ENCODE results near the gene CC2D2B. TPM values are rescaled to one million over a fixed set of nuclear protein-coding genes. Genes with fewer than 3 reads are reported as not detected.

Gene CC2D2B
- total and polyA plus RNA-seq, 2 of the 13 experiments (the other 11 are each of a cell fraction or from before 2014, with no cell fraction given), result 0.20 TPM; not detected in 1

- BruUV-seq (replicated peaks), result no TSS peak
- WGBS (ENCODE audit: low lambda C conversion rate), result 89% methylated on average over 3 of the region's 4 CpGs
- no peaks in the 10 kb centered on the region; the same call in 1 of the 2 replicates for H4K20me1 ChIP-seq (ENCODE audit: insufficient read depth, low read length)
- H3K9ac ChIP-seq (ENCODE audit: insufficient read depth, low read depth, low read length), result no peak overlapping the region
- intact Hi-C loops (cut with micrococcal nuclease; ENCODE audit: unreplicated experiment), result loop anchor here (1.0 to 5.0 kb wide), 2 partner anchors 45 to 246 kb away; no protein-coding TSS in a partner anchor
- no peak overlapping the region for H3K4me3 ChIP-seq (replicated peaks in 1 of 3; ENCODE audit: insufficient read depth in 1 of 3, low read depth in 2 of 3, low read length in 3 of 3)
- ATAC-seq, result no peak
- in situ Hi-C loops (cut with HindIII; ENCODE audit: extremely low pct_ligation_motif_present, low pct_unique_long_range_greater_than_20kb), result loop anchor here (5.0 kb wide), 1 partner anchor 85 kb away; the partner anchor contains the start of gene ZNF518A
- peak; percentile 12 for DNase-seq (ENCODE audit: low spot score)
- ChIA-PET POLR2A (interaction anchor here (0.9 to 3.3 kb wide), 4 partner anchors 43 to 103 kb away, joined by 3 to 19 read pairs (median 10); partner anchors contain the start of gene ZNF518A), CTCF (ENCODE audit: low intra/inter-chr PET ratio, low total read pairs) (interaction anchor here (1.0 kb wide), 1 partner anchor 288 kb away, joined by 3 read pairs; no protein-coding TSS in a partner anchor)
- TF ChIP-seq DR1 (CRISPR knock-in tag; IDR thresholded peaks at IDR 0.05), result no peak
- peak; percentile 41; the same call in 1 of the 2 replicates for TF ChIP-seq SMC3 (IDR thresholded peaks at IDR 0.05; ENCODE audit: low read length)
- TF ChIP-seq ZNF652 (CRISPR knock-in tag; IDR thresholded peaks at IDR 0.05; ENCODE audit: borderline replicate concordance, low read depth), result peak; percentile 71
- TF ChIP-seq CTCF (CRISPR knock-in tag; IDR thresholded peaks at IDR 0.05), result peak; percentile 69
- 0 out of 2 replicates have a peak, but pooled peaks have one; percentile 11 for TF ChIP-seq ARID3A (IDR thresholded peaks at IDR 0.05; ENCODE audit: low read depth, low read length)
- TF ChIP-seq AGO1 (IDR thresholded peaks at IDR 0.05; ENCODE audit: low read depth, low read length, poor library complexity, severe bottlenecking), result no peak
- TF ChIP-seq STAG1 (CRISPR knock-in tag; IDR thresholded peaks at IDR 0.05), result peak; percentile 77
- peak; percentile 41; the same call in 1 of the 2 replicates for TF ChIP-seq RAD21 (CRISPR knock-in tag; IDR thresholded peaks at IDR 0.05)
- no peak for TF ChIP-seq GTF2F1 (IDR thresholded peaks at IDR 0.05; ENCODE audit: low read length)
- no peak for TF ChIP-seq RARG (CRISPR knock-in tag; IDR thresholded peaks at IDR 0.05; ENCODE audit: low read depth)
- peak; percentile 89 for TF ChIP-seq ZNF121 (CRISPR knock-in tag; IDR thresholded peaks at IDR 0.05)
- H3K27me3 ChIP-seq (ENCODE audit: control insufficient read depth in 1 of 2, insufficient read depth in 2 of 2, low read length in 2 of 2), result no peaks in the 10 kb centered on the region; a peak in 1 of 5 replicates
- FAIRE-seq, result no peak
- no peaks in the 10 kb centered on the region for H3K9me3 ChIP-seq (ENCODE audit: low read length)
- H3K79me2 ChIP-seq (ENCODE audit: insufficient read depth, low read length), result peaks cover 76% of the 10 kb centered on the region
- H3K4me2 ChIP-seq (ENCODE audit: low read depth, low read length), result no peak overlapping the region
- peaks cover 4 to 23% of the 10 kb centered on the region in 2 experiments; a peak in 3 of 5 replicates for H3K36me3 ChIP-seq (replicated peaks in 1 of 2; ENCODE audit: control insufficient read depth in 1 of 2, insufficient read depth in 2 of 2, low read length in 2 of 2)
- no peak overlapping the region for H3K27ac ChIP-seq (ENCODE audit: extremely low read length, insufficient read depth, low read length)
- H2AFZ ChIP-seq (ENCODE audit: low read length), result no peak overlapping the region
- peaks cover 48% of the 10 kb centered on the region for H3K4me1 ChIP-seq (ENCODE audit: insufficient read depth, low read length)
Measured at GRCh38 chr10:96047004-96047649, 139.4 kb downstream of the CC2D2B start.
